ENCODE data around the gene TP73. TPM values are rescaled to one million over a fixed set of nuclear protein-coding genes. Genes with fewer than 3 reads are reported as not detected.

TP73 gene
- total RNA-seq, 1 donor from 2014 or later, result not detected

DNA sequence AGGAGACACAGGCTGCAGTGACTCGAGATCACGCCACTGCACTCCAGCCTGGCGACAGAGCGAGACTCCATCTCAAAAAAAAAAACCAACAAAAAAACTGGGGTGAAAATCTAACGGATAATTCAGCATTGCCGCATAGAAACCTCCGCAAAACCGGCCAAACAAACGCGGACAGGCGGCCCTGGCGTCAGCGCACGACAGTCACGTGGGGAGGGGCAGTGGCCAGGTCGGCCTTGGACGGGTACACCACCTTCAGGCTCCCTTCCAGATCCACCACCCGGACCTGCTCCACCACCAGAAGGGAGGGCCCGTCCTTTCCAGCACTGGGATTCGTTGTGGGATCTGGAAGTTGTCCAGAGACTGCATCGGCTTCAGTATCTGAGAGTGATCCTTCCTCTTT is 128.6 kb downstream of the TP73 start:
- intact Hi-C loops (cut with DNase I), result no loop called here
- peaks cover 65 to 72% of the 10 kb centered on the region in 2 donors for H3K36me3 ChIP-seq

DNA sequence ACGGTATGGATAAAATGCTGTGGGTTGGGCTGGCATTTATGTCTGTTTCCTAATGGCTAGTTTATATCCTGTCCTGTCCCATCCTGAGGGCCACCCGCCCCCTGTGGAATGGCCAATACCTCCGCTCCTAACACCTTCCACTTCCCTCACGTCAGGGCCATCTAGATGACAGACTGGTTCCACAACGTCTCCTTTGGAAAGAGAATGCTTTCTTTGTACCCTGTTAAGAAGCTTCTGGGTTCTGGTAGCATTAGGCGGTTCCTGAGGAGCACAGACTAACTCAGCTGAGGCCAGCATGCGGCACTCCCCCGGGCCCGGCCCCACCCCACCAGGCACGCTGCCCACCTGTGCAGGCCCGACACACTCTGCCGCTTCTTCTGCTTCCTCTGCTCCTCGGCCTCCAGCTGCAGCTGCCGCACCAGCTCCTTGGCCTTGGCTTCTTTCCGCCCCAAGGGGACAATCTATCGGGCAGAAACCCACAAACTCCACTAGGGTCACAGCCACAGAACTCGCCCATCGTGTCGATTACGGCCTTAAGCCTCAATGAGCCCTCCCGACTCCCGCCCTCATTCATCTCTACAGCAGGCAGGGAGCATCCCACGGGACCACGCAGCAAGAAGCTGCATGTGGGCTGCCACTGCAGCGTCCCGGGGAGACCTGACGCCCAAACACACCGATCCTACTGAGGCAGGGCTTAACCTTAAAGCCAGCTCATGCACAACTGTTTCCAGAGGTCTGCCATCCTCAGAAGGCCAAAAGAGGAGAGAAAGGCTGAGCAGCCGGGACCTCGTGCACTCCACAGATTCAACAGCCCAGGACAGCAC is 131.5 kb downstream of the TP73 start:
- Histone ChIP-seq H3K36me3 (peaks cover 84 to 95% of the 10 kb centered on the region in 2 donors), H3K4me1 (no peaks in the 10 kb centered on the region), H3K4me3 (no peak overlapping the region), H3K9me3 (no peaks in the 10 kb centered on the region), H3K27ac (no peak overlapping the region), H3K27me3 (no peaks in the 10 kb centered on the region)
- TF ChIP-seq, protein P1, sequence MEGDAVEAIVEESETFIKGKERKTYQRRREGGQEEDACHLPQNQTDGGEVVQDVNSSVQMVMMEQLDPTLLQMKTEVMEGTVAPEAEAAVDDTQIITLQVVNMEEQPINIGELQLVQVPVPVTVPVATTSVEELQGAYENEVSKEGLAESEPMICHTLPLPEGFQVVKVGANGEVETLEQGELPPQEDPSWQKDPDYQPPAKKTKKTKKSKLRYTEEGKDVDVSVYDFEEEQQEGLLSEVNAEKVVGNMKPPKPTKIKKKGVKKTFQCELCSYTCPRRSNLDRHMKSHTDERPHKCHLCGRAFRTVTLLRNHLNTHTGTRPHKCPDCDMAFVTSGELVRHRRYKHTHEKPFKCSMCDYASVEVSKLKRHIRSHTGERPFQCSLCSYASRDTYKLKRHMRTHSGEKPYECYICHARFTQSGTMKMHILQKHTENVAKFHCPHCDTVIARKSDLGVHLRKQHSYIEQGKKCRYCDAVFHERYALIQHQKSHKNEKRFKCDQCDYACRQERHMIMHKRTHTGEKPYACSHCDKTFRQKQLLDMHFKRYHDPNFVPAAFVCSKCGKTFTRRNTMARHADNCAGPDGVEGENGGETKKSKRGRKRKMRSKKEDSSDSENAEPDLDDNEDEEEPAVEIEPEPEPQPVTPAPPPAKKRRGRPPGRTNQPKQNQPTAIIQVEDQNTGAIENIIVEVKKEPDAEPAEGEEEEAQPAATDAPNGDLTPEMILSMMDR (IDR thresholded peaks at IDR 0.05), result no peak
- DNase-seq (ENCODE audit: low spot score in 2 of 2), result no peak
- intact Hi-C loops (cut with DNase I), result no loop called here

More for the DNA sequence above, 128.6 kb downstream of the TP73 start:
- Histone ChIP-seq H3K27me3 (no peaks in the 10 kb centered on the region), H3K9me3 (no peaks in the 10 kb centered on the region), H3K27ac (no peak overlapping the region), H3K4me3 (no peak overlapping the region), H3K4me1 (no peaks in the 10 kb centered on the region)
- DNase-seq (ENCODE audit: low spot score in 2 of 2), result no peak
- TF ChIP-seq, protein P1 (IDR thresholded peaks at IDR 0.05), result no peak

DNA sequence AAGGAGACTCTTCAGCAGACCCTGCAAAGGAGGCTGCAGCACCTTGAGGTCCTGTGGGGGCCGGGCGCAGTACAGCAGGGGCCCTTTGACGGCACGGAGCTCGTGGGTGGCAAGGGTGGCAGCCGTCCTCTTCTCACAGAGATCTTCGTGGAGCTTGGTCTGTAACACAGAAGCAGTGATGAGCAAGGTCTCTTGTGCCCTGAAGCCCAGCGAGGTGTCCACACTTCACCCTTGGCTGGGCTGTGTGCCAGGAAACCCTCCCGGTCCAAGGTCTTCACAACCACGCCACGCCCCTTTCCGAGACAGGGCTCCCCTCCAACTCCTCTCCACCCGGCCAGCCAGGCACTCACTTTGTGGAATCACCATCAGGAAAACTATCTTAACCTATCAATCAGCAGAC is 132.7 kb downstream of the TP73 start:
- DNase-seq (ENCODE audit: low spot score in 2 of 2), result no peak
- Histone ChIP-seq H3K27ac (no peak overlapping the region), H3K27me3 (no peaks in the 10 kb centered on the region), H3K36me3 (peaks cover 75 to 91% of the 10 kb centered on the region in 2 donors), H3K4me1 (no peaks in the 10 kb centered on the region), H3K4me3 (no peak overlapping the region), H3K9me3 (no peaks in the 10 kb centered on the region)
- TF ChIP-seq, protein P1 (IDR thresholded peaks at IDR 0.05), result no peak
- intact Hi-C loops (cut with DNase I), result no loop called here

DNA sequence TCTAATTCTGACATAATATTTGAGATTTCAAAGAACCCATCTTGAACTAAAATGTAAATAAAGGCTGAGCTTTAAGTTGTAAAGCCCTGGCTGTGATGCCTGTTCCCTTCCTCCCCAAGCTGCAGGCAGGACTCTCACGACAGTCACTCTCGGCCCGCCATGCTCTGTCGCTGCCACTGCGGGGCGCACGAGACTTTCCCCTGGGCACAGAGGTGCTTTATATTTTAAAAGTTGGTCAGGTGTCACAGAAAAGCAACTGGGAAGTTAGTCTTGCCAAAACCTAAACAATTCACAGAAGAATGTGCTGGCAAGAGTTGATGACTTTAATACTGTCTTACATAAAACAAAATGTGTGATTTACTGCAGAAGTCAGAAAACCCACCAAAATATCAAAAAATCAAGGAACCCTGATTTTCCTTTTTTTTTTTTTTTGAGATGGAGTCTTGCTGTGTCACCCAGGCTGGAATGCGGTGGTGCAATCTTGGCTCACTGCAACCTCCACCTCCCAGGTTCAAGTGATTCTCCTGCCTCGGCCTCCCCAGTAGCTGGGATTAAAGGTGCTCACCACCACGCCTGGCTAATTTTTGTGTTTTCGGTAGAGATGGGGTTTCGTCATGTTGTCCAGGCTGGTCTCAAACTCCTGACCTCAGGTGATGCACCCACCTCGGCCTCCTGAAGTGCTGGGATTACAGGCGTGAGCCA is 133.3 kb downstream of the TP73 start:
- H3K27me3 ChIP-seq, result no peaks in the 10 kb centered on the region
- TF ChIP-seq, protein P1 (IDR thresholded peaks at IDR 0.05), result no peak
- H3K9me3 ChIP-seq, result no peaks in the 10 kb centered on the region
- peaks cover 69 to 87% of the 10 kb centered on the region in 2 donors for H3K36me3 ChIP-seq
- no peak overlapping the region for H3K4me3 ChIP-seq
- intact Hi-C loops (cut with DNase I), result no loop called here
- no peak for DNase-seq (ENCODE audit: low spot score in 2 of 2)
- no peaks in the 10 kb centered on the region for H3K4me1 ChIP-seq
- no peak overlapping the region for H3K27ac ChIP-seq

Other genes with a start within 250 kb of the TP73 start
- gene ARHGEF16, start 197.9 kb upstream of the TP73 start, total RNA-seq, result not detected
- 194 TPM for gene MEGF6, start 41.0 kb upstream of the TP73 start, total RNA-seq
- 18.9 TPM for gene TPRG1L, start 27.5 kb upstream of the TP73 start, total RNA-seq
- 14.4 TPM for gene WRAP73, start 2.4 kb upstream of the TP73 start, total RNA-seq
- not detected for gene CCDC27, start 99.9 kb downstream of the TP73 start, total RNA-seq
- not detected for gene SMIM1, start 120.2 kb downstream of the TP73 start, total RNA-seq
- gene LRRC47, start 144.0 kb downstream of the TP73 start, total RNA-seq, result 41.5 TPM
- gene CEP104, start 204.7 kb downstream of the TP73 start, total RNA-seq, result 93.6 TPM
- 45.4 TPM for gene DFFB, start 205.0 kb downstream of the TP73 start, total RNA-seq
- 14.9 TPM for gene C1orf174, start 247.8 kb downstream of the TP73 start, total RNA-seq

Measured in ascending aorta (tissue), 2 donors.